ENCODE results near the gene POLR2J3.
"Not testable (repeated sequence)": the region's sequence is repeated elsewhere in the genome, so short reads cannot be mapped to it uniquely, and the experiment has no call there.

GRCh38 chr7:102544372-102544771 is 28.0 kb downstream of the POLR2J3 start:
- not testable (repeated sequence) for TF ChIP-seq CTCF (IDR thresholded peaks at IDR 0.05; ENCODE audit: low read depth, low read length, poor library complexity, severe bottlenecking); EZH2phosphoT487 (IDR thresholded peaks at IDR 0.05; ENCODE audit: borderline replicate concordance, low read length)
